ENCODE data around the gene TBL1Y. TPM values are rescaled to one million over a fixed set of nuclear protein-coding genes. Genes with fewer than 3 reads are reported as not detected.

TBL1Y gene
- total and polyA plus RNA-seq, 3 donors from 2014 or later = 0.44 to 2.5 (median 2.0) TPM

GRCh38 chrY:7110086-7110485, 199.6 kb downstream of the TBL1Y start:
- 88 to 91% methylated on average over 3 of the region's 3 CpGs for WGBS, 2 donors
- Histone ChIP-seq H3K27ac (no peak overlapping the region), H3K4me3 (no peak overlapping the region), H3K4me1 (no peaks in the 10 kb centered on the region), H3K27me3 (no peaks in the 10 kb centered on the region), H3K9me3 (no peaks in the 10 kb centered on the region), H3K36me3 (ENCODE audit: low read depth, missing control alignments) (no peaks in the 10 kb centered on the region)
- intact Hi-C loops (cut with DNase I; ENCODE audit: low total_unique reads) = no loop called here
- DNase-seq = no peak
- TF ChIP-seq CTCF (IDR thresholded peaks at IDR 0.05) (no peak), POLR2A (IDR thresholded peaks at IDR 0.05) (no peak)

- no peak for TF ChIP-seq POLR2A (IDR thresholded peaks at IDR 0.05)
- no peak for TF ChIP-seq CTCF (IDR thresholded peaks at IDR 0.05)
- Histone ChIP-seq H3K36me3 (ENCODE audit: low read depth, missing control alignments) (no peaks in the 10 kb centered on the region), H3K27me3 (no peaks in the 10 kb centered on the region), H3K4me3 (no peak overlapping the region), H3K27ac (no peak overlapping the region), H3K9me3 (no peaks in the 10 kb centered on the region), H3K4me1 (no peaks in the 10 kb centered on the region)
- no peak for DNase-seq
- intact Hi-C loops (cut with DNase I; ENCODE audit: low total_unique reads) = no loop called here
- WGBS, 2 donors = 88 to 100% methylated on average over 4 to 5 of the region's 5 CpGs
Observed at GRCh38 chrY:7115871-7116270, 205.4 kb downstream of the TBL1Y start.

GRCh38 chrY:7122202-7122601, 211.7 kb downstream of the TBL1Y start:
- no peak for TF ChIP-seq POLR2A (IDR thresholded peaks at IDR 0.05)
- no peak for TF ChIP-seq CTCF (IDR thresholded peaks at IDR 0.05)
- Histone ChIP-seq H3K36me3 (ENCODE audit: low read depth, missing control alignments) (no peaks in the 10 kb centered on the region), H3K27me3 (no peaks in the 10 kb centered on the region), H3K27ac (no peak overlapping the region), H3K9me3 (no peaks in the 10 kb centered on the region), H3K4me1 (no peaks in the 10 kb centered on the region), H3K4me3 (no peak overlapping the region)
- intact Hi-C loops (cut with DNase I; ENCODE audit: low total_unique reads) = no loop called here
- DNase-seq = no peak
- 54 to 55% methylated on average over 4 of the region's 4 CpGs for WGBS, 2 donors

GRCh38 chrY:7125136-7126056, 214.9 kb downstream of the TBL1Y start:
- Histone ChIP-seq H3K4me1 (no peaks in the 10 kb centered on the region), H3K4me3 (no peak overlapping the region), H3K36me3 (ENCODE audit: low read depth, missing control alignments) (no peaks in the 10 kb centered on the region), H3K9me3 (no peaks in the 10 kb centered on the region), H3K27ac (no peak overlapping the region), H3K27me3 (no peaks in the 10 kb centered on the region)
- 17 to 47% methylated on average over 3 of the region's 6 CpGs for WGBS, 2 donors
- TF ChIP-seq POLR2A (IDR thresholded peaks at IDR 0.05) = no peak
- DNase-seq = no peak
- intact Hi-C loops (cut with DNase I; ENCODE audit: low total_unique reads) = no loop called here

GRCh38 chrY:7128211-7128610, 217.7 kb downstream of the TBL1Y start:
- TF ChIP-seq POLR2A (IDR thresholded peaks at IDR 0.05) (no peak), CTCF (IDR thresholded peaks at IDR 0.05) (no peak)
- no peaks in the 10 kb centered on the region for H3K27me3 ChIP-seq
- no peaks in the 10 kb centered on the region for H3K9me3 ChIP-seq
- no peak overlapping the region for H3K27ac ChIP-seq
- intact Hi-C loops (cut with DNase I; ENCODE audit: low total_unique reads) = no loop called here
- no peak for DNase-seq
- H3K36me3 ChIP-seq (ENCODE audit: low read depth, missing control alignments) = no peaks in the 10 kb centered on the region
- H3K4me1 ChIP-seq = no peaks in the 10 kb centered on the region
- H3K4me3 ChIP-seq = no peak overlapping the region
- WGBS, 2 donors = 71 to 72% methylated on average over 3 of the region's 3 CpGs

Other genes with a start within 250 kb of the TBL1Y start
- not detected for gene AMELY, start 1.1 kb downstream of the TBL1Y start, total RNA-seq
- gene AMELY, start 1.1 kb downstream of the TBL1Y start, polyA plus RNA-seq (ENCODE audit: insufficient read depth, low read depth, low replicate concordance) = not detected